Measurements from ENCODE around the gene PBXIP1. TPM values are rescaled to one million over a fixed set of nuclear protein-coding genes. Genes with fewer than 3 reads are reported as not detected.

Gene PBXIP1
- total RNA-seq, 1 donor from 2014 or later, result 17.1 TPM

DNA sequence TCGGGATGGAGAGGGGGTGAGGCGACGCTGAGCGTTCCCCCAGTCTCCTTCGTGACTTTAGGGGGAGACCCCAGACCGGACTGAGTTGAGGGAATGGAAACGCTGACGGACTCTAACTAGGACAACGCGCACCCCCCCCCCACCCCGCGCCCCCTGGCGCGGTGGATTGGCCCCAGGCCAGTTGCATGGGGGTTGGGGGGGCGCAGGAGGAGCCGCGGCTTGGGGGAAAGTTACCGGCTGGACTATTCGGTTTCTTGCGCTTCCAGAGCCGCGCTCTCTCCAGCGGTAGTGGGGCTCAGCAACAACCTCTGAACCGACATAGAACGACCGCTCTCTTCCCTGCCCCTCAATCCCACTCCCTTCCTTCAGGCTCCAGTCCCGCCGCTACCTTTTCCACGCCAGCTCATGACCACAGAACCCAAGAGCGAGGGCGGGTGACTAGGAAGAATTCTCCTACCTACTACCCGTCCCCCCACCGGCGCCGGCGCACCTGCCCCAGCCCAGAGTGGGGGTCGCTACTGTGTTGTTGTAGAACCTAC, 47.4 kb upstream of the PBXIP1 start:
- no peak for TF ChIP-seq CTCF (conservative IDR thresholded peaks at IDR 0.05)
- H3K27ac Mint-ChIP-seq (ENCODE audit: unreplicated experiment), result peak overlapping the region; percentile 50
- no peaks in the 10 kb centered on the region for H3K27me3 Mint-ChIP-seq (ENCODE audit: low read depth)
- H3K36me3 Mint-ChIP-seq (ENCODE audit: low read depth), result no peaks in the 10 kb centered on the region
- DNase-seq (ENCODE audit: low read depth, low spot score), result no peak
- H3K4me3 Mint-ChIP-seq, result peak overlapping the region; percentile 93
- no peaks in the 10 kb centered on the region for H3K9me3 Mint-ChIP-seq
- H3K4me1 Mint-ChIP-seq, result peaks cover 36% of the 10 kb centered on the region

- Mint-ChIP-seq H3K9me3 (no peaks in the 10 kb centered on the region), H3K27ac (ENCODE audit: unreplicated experiment) (peak within 1 kb of the TSS; percentile 50), H3K36me3 (ENCODE audit: low read depth) (no peaks in the 10 kb centered on the region), H3K27me3 (ENCODE audit: low read depth) (no peaks in the 10 kb centered on the region), H3K4me1 (peaks cover 36% of the 10 kb centered on the region), H3K4me3 (peak within 1 kb of the TSS; percentile 93)
- no peak for TF ChIP-seq CTCF (conservative IDR thresholded peaks at IDR 0.05)
- DNase-seq (ENCODE audit: low read depth, low spot score), result no peak
These were observed 46.7 kb upstream of the PBXIP1 start, which contains the start of gene ZBTB7B for GRCh38 chr1:155002464-155003226. Gene ZBTB7B (plus strand): TSS chr1:155002802. CDS start chr1:155014661, 11,859 bp downstream.

- no peaks in the 10 kb centered on the region for H3K9me3 Mint-ChIP-seq
- H3K4me1 Mint-ChIP-seq, result peaks cover 35% of the 10 kb centered on the region
- no peak overlapping the region for H3K27ac Mint-ChIP-seq (ENCODE audit: unreplicated experiment)
- H3K36me3 Mint-ChIP-seq (ENCODE audit: low read depth), result no peaks in the 10 kb centered on the region
- peak; percentile 52 for TF ChIP-seq CTCF (conservative IDR thresholded peaks at IDR 0.05)
- H3K4me3 Mint-ChIP-seq, result peak overlapping the region; percentile 89
- peak; percentile 98 for DNase-seq (ENCODE audit: low read depth, low spot score)
- H3K27me3 Mint-ChIP-seq (ENCODE audit: low read depth), result no peaks in the 10 kb centered on the region
These were observed 46.0 kb upstream of the PBXIP1 start for GRCh38 chr1:155001675-155002463.

DNA sequence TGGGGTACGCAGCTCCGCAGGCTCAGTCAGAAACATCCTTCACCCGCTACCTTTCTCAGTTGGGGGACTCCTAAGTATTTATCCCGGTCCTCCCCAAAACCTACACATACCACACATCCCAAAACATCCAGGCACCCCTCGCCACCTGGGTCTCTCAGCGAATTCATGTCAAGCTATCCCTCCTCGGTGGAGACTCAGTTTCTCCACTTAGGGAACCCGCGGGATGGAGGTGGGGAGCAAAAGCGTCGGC, 45.5 kb upstream of the PBXIP1 start:
- H3K27ac Mint-ChIP-seq (ENCODE audit: unreplicated experiment), result no peak overlapping the region

More for the DNA sequence above, 45.5 kb upstream of the PBXIP1 start:
- no peak for TF ChIP-seq CTCF (conservative IDR thresholded peaks at IDR 0.05)
- Mint-ChIP-seq H3K36me3 (ENCODE audit: low read depth) (no peaks in the 10 kb centered on the region), H3K4me1 (peaks cover 31% of the 10 kb centered on the region), H3K4me3 (peak overlapping the region; percentile 84), H3K27me3 (ENCODE audit: low read depth) (no peaks in the 10 kb centered on the region), H3K9me3 (no peaks in the 10 kb centered on the region)
- no peak for DNase-seq (ENCODE audit: low read depth, low spot score)

Measured in neural crest cell (in vitro differentiated cells).